ENCODE data around the gene PKIG. TPM values are rescaled to one million over a fixed set of nuclear protein-coding genes. Genes with fewer than 3 reads are reported as not detected.

Gene PKIG
- total RNA-seq, 1 donor from 2014 or later: 40.6 TPM

GRCh38 chr20:44664131-44664530 is 81.8 kb downstream of the PKIG start:
- TF ChIP-seq CTCF (IDR thresholded peaks at IDR 0.05) (no peak), EZH2 (IDR thresholded peaks at IDR 0.05) (no peak), EZH2phosphoT487 (IDR thresholded peaks at IDR 0.05) (no peak)
- no peak for DNase-seq (ENCODE audit: low spot score)
- Histone ChIP-seq H3K4me1 (peaks cover 4% of the 10 kb centered on the region), H3F3A (ENCODE audit: low read depth) (no peaks in the 10 kb centered on the region), H3K4me2 (no peak overlapping the region), H2AFZ (replicated peaks) (no peak overlapping the region), H3K79me2 (ENCODE audit: low read depth) (no peaks in the 10 kb centered on the region), H3K36me3 (no peaks in the 10 kb centered on the region), H3K27me3 (no peaks in the 10 kb centered on the region), H3K27ac (no peak overlapping the region), H4K20me1 (ENCODE audit: low read depth) (no peaks in the 10 kb centered on the region), H3K4me3 (no peak overlapping the region), H3K9me3 (ENCODE audit: low read depth) (no peaks in the 10 kb centered on the region), H3K9ac (no peak overlapping the region)
- Mint-ChIP-seq H3K4me3 (no peak overlapping the region), H3K27me3 (ENCODE audit: insufficient read depth, low read depth) (peaks cover 8% of the 10 kb centered on the region), H3K27ac (no peak overlapping the region), H3K4me1 (peaks cover 2% of the 10 kb centered on the region), H3K36me3 (peaks cover 3% of the 10 kb centered on the region), H3K9me3 (no peaks in the 10 kb centered on the region)

GRCh38 chr20:44666066-44666465 is 83.7 kb downstream of the PKIG start:
- no peak for TF ChIP-seq EZH2phosphoT487 (IDR thresholded peaks at IDR 0.05)
- no peak for TF ChIP-seq CTCF (IDR thresholded peaks at IDR 0.05)
- no peak for TF ChIP-seq EZH2 (IDR thresholded peaks at IDR 0.05)
- no peaks in the 10 kb centered on the region for H3K79me2 ChIP-seq (ENCODE audit: low read depth)
- H3K4me3 Mint-ChIP-seq: no peak overlapping the region
- no peak overlapping the region for H3K4me3 ChIP-seq
- DNase-seq (ENCODE audit: low spot score): no peak
- no peaks in the 10 kb centered on the region for H3K27me3 ChIP-seq
- H3K4me2 ChIP-seq: no peak overlapping the region
- H3K27me3 Mint-ChIP-seq (ENCODE audit: insufficient read depth, low read depth): no peaks in the 10 kb centered on the region
- H3K36me3 ChIP-seq: no peaks in the 10 kb centered on the region
- H3K4me1 ChIP-seq: peaks cover 4% of the 10 kb centered on the region
- no peak overlapping the region for H2AFZ ChIP-seq (replicated peaks)
- no peaks in the 10 kb centered on the region for H3F3A ChIP-seq (ENCODE audit: low read depth)
- H3K9me3 Mint-ChIP-seq: no peaks in the 10 kb centered on the region
- no peak overlapping the region for H3K27ac ChIP-seq
- peaks cover 2% of the 10 kb centered on the region for H3K4me1 Mint-ChIP-seq
- no peaks in the 10 kb centered on the region for H4K20me1 ChIP-seq (ENCODE audit: low read depth)
- H3K36me3 Mint-ChIP-seq: no peaks in the 10 kb centered on the region
- no peaks in the 10 kb centered on the region for H3K9me3 ChIP-seq (ENCODE audit: low read depth)
- H3K27ac Mint-ChIP-seq: no peak overlapping the region
- no peak overlapping the region for H3K9ac ChIP-seq

Other genes starting within 250 kb of the PKIG start
- gene R3HDML, start 245.5 kb upstream of the PKIG start, total RNA-seq (ENCODE audit: low replicate concordance): not detected in 2 replicates
- 0.68 and 1.6 TPM in 2 replicates for gene HNF4A, start 226.9 kb upstream of the PKIG start, total RNA-seq (ENCODE audit: low replicate concordance)
- 7.8 and 9.8 TPM in 2 replicates for gene TTPAL, start 106.7 kb upstream of the PKIG start, total RNA-seq (ENCODE audit: low replicate concordance)
- 32.9 and 38.8 TPM in 2 replicates for gene SERINC3, start 60.5 kb upstream of the PKIG start, total RNA-seq (ENCODE audit: low replicate concordance)
- gene ADA, start 69.1 kb downstream of the PKIG start, total RNA-seq (ENCODE audit: low replicate concordance): 29.7 and 52.5 TPM in 2 replicates
- gene CCN5, start 132.8 kb downstream of the PKIG start, total RNA-seq (ENCODE audit: low replicate concordance): not detected in 2 replicates
- gene KCNK15, start 163.3 kb downstream of the PKIG start, total RNA-seq (ENCODE audit: low replicate concordance): 0.21 TPM in 1 of 2 replicates, not detected in the other
- 5.3 and 7.8 TPM in 2 replicates for gene RIMS4, start 228.0 kb downstream of the PKIG start, total RNA-seq (ENCODE audit: low replicate concordance)